ENCODE measurements around the gene HIP1.
"Not testable (repeated sequence)": the region's sequence is repeated elsewhere in the genome, so short reads cannot be mapped to it uniquely, and the experiment has no call there.

HIP1 gene

GRCh38 chr7:75579899-75580298, 158.8 kb downstream of the HIP1 start:
- DNase-seq (ENCODE audit: low read depth in 3 of 3, low spot score in 1 of 3), result no peak

- DNase-seq (ENCODE audit: low read depth in 3 of 3, low spot score in 1 of 3), result no peak
Measured at GRCh38 chr7:75578081-75578480, 160.7 kb downstream of the HIP1 start.

GRCh38 chr7:75575488-75576121, 163.1 kb downstream of the HIP1 start:
- DNase-seq (ENCODE audit: low read depth in 3 of 3, low spot score in 1 of 3), result no peak

GRCh38 chr7:75573477-75574019, 165.2 kb downstream of the HIP1 start:
- DNase-seq (ENCODE audit: low read depth in 3 of 3, low spot score in 1 of 3), result no peak

- no peak for DNase-seq (ENCODE audit: low read depth in 3 of 3, low spot score in 1 of 3)
Measured at GRCh38 chr7:75572814-75573213, 165.9 kb downstream of the HIP1 start.

GRCh38 chr7:75572396-75572795, 166.3 kb downstream of the HIP1 start:
- no peak for DNase-seq (ENCODE audit: low read depth in 3 of 3, low spot score in 1 of 3)

GRCh38 chr7:75571209-75571608, 167.5 kb downstream of the HIP1 start:
- DNase-seq (ENCODE audit: low read depth in 3 of 3, low spot score in 1 of 3), result no peak

- DNase-seq (ENCODE audit: low read depth in 3 of 3, low spot score in 1 of 3), result not testable (repeated sequence)
Measured at GRCh38 chr7:75569629-75570282, 169.0 kb downstream of the HIP1 start.

- DNase-seq (ENCODE audit: low read depth in 3 of 3, low spot score in 1 of 3), result no peak
Measured at GRCh38 chr7:75567948-75568595, 170.7 kb downstream of the HIP1 start.

GRCh38 chr7:75565132-75565837, 173.5 kb downstream of the HIP1 start:
- no peak for DNase-seq (ENCODE audit: low read depth in 3 of 3, low spot score in 1 of 3)

- no peak for DNase-seq (ENCODE audit: low read depth in 3 of 3, low spot score in 1 of 3)
Measured at GRCh38 chr7:75563171-75563570, 175.6 kb downstream of the HIP1 start.

- DNase-seq (ENCODE audit: low read depth in 3 of 3, low spot score in 1 of 3), result no peak
Measured at GRCh38 chr7:75559976-75560365, 178.8 kb downstream of the HIP1 start.

GRCh38 chr7:75559355-75559975, 179.3 kb downstream of the HIP1 start:
- no peak for DNase-seq (ENCODE audit: low read depth in 3 of 3, low spot score in 1 of 3)

GRCh38 chr7:75556835-75557234, 181.9 kb downstream of the HIP1 start:
- DNase-seq (ENCODE audit: low read depth in 3 of 3, low spot score in 1 of 3), result not testable (repeated sequence)

- DNase-seq (ENCODE audit: low read depth in 3 of 3, low spot score in 1 of 3), result no peak
Measured at GRCh38 chr7:75555736-75556135, 183.0 kb downstream of the HIP1 start.

- no peak for DNase-seq (ENCODE audit: low read depth in 3 of 3, low spot score in 1 of 3)
Measured at GRCh38 chr7:75546237-75547015, 192.3 kb downstream of the HIP1 start.

GRCh38 chr7:75537731-75538130, 201.0 kb downstream of the HIP1 start:
- no peak for DNase-seq (ENCODE audit: low read depth in 3 of 3, low spot score in 1 of 3)

GRCh38 chr7:75536940-75537538, 201.7 kb downstream of the HIP1 start:
- no peak for DNase-seq (ENCODE audit: low read depth in 3 of 3, low spot score in 1 of 3)

- DNase-seq (ENCODE audit: low read depth in 3 of 3, low spot score in 1 of 3), result no peak
Measured at GRCh38 chr7:75536491-75536890, 202.2 kb downstream of the HIP1 start.

GRCh38 chr7:75534727-75535307, 203.9 kb downstream of the HIP1 start:
- no peak for DNase-seq (ENCODE audit: low read depth in 3 of 3, low spot score in 1 of 3)

Data from stimulated activated CD4-positive, alpha-beta T cell treated with anti-CD3 and anti-CD28 coated beads, TNF-alpha, amount 100 ng/mL, for 1 hour (primary cell).